Bronchial epithelial cell (primary cell): ENCODE results near the gene TSPEAR. TPM values are rescaled to one million over a fixed set of nuclear protein-coding genes. Genes with fewer than 3 reads are reported as not detected.

Source experiments
- DNase-seq: peaks from one replicate; pipeline ENCODE4 v3.0.0-alpha.2; 2010; ENCODE audit warnings: low read depth
- FAIRE-seq: peaks from 2 replicates; lab custom pipeline; 2011; peaks lifted over from hg19 to GRCh38; lab: Jason Lieb, UNC
- H3K27me3 ChIP-seq: 2 replicates; pipeline ENCODE4 v1.5.1; 2011; ENCODE audit warnings: low read length; ENCODE audit not compliant: control insufficient read depth, insufficient read depth
- H3K36me3 ChIP-seq: 2 replicates; pipeline ENCODE4 v1.5.1; 2011; ENCODE audit warnings: low read length; ENCODE audit not compliant: control insufficient read depth, insufficient read depth
- H3K4me3 ChIP-seq: 2 replicates; pipeline ENCODE4 v1.5.1; 2011; ENCODE audit warnings: mild to moderate bottlenecking, low read depth, low read length, control low read depth
- CTCF ChIP-seq: IDR thresholded peaks from 2 replicates; pipeline ENCODE4 v1.5.1; 2011; ENCODE audit warnings: mild to moderate bottlenecking, moderate library complexity, low read length, control low read depth, inconsistent platforms; ENCODE audit not compliant: insufficient read depth, severe bottlenecking
- total RNA-seq: library from RNA; depleted of rRNA; stranded (reverse); fragments of >200 nt; gene quantifications from 2 replicates; pipeline ENCODE4 v1.2.1, GENCODE V29; 2014

The TSPEAR gene
- total RNA-seq, 1 donor from 2014 or later, result not detected

GRCh38 chr21:44497703-44498126 lies 213.7 kb downstream of the TSPEAR start:
- H3K27me3 ChIP-seq, result no peaks in the 10 kb centered on the region
- DNase-seq (no peak), FAIRE-seq (no peak)
- TF ChIP-seq CTCF, result no peak
- H3K4me3 ChIP-seq, result no peak overlapping the region
- H3K36me3 ChIP-seq, result no peaks in the 10 kb centered on the region

- no peak for FAIRE-seq
- no peak for DNase-seq
- Histone ChIP-seq H3K36me3 (no peaks in the 10 kb centered on the region), H3K4me3 (no peak overlapping the region), H3K27me3 (no peaks in the 10 kb centered on the region)
- no peak for TF ChIP-seq CTCF
Observed at GRCh38 chr21:44496564-44497550, 214.5 kb downstream of the TSPEAR start.

GRCh38 chr21:44495611-44496563 lies 215.5 kb downstream of the TSPEAR start:
- DNase-seq (no peak), FAIRE-seq (no peak)
- H3K27me3 ChIP-seq, result no peaks in the 10 kb centered on the region
- no peaks in the 10 kb centered on the region for H3K36me3 ChIP-seq
- TF ChIP-seq CTCF, result no peak
- no peak overlapping the region for H3K4me3 ChIP-seq

- Histone ChIP-seq H3K27me3 (no peaks in the 10 kb centered on the region), H3K4me3 (no peak overlapping the region), H3K36me3 (no peaks in the 10 kb centered on the region)
- TF ChIP-seq CTCF, result no peak
- DNase-seq (no peak), FAIRE-seq (no peak)
Observed at GRCh38 chr21:44494956-44495355, 216.4 kb downstream of the TSPEAR start.

- TF ChIP-seq CTCF, result no peak
- DNase-seq (no peak), FAIRE-seq (no peak)
- no peaks in the 10 kb centered on the region for H3K36me3 ChIP-seq
- no peaks in the 10 kb centered on the region for H3K27me3 ChIP-seq
- no peak overlapping the region for H3K4me3 ChIP-seq
Observed at GRCh38 chr21:44494418-44494817, 217.0 kb downstream of the TSPEAR start.
